HepG2 (cell line): Measurements from ENCODE around the gene TBC1D20. TPM values are rescaled to one million over a fixed set of nuclear protein-coding genes. Genes with fewer than 3 reads are reported as not detected.

Experiments used
- ARID5B ChIP-seq: IDR thresholded peaks from 2 replicates; pipeline ENCODE4 v1.4.0; 2020; ENCODE audit warnings: mild to moderate bottlenecking, missing genetic modification reagents
- ETV5 ChIP-seq: IDR thresholded peaks from 2 replicates; pipeline ENCODE4 v1.6.1; 2018; ENCODE audit warnings: missing biosample characterization, missing genetic modification reagents, inconsistent platforms, borderline replicate concordance
- KAT8 ChIP-seq: IDR thresholded peaks from 2 replicates; pipeline ENCODE4 v1.6.1; 2016; ENCODE audit warnings: missing genetic modification reagents, missing compliant biosample characterization
- MBD4 ChIP-seq: IDR thresholded peaks from 2 replicates; pipeline ENCODE4 v1.6.1; 2012; ENCODE audit warnings: low read length, inconsistent platforms, borderline replicate concordance
- NONO ChIP-seq, 2 experiments: fragments of 450-650 bp in 1 of 2; sonication (generic) in 1 of 2; formaldehyde crosslinking in 1 of 2; IDR thresholded peaks in 1 of 2; conservative IDR thresholded peaks in 1 of 2; 2 replicates each; pipeline versions ENCODE4 v1.6.1 to v1.8.0; 2017 to 2022; ENCODE audit warnings: mild to moderate bottlenecking in 1 of 2, missing genetic modification reagents in 1 of 2, moderate library complexity in 1 of 2
- REL ChIP-seq: sonication (generic); formaldehyde crosslinking; conservative IDR thresholded peaks from 2 replicates; pipeline ENCODE4 v1.8.0; 2022; ENCODE audit warnings: mild to moderate bottlenecking, missing genetic modification reagents, moderate library complexity
- SP1 ChIP-seq, 2 experiments: fragments of 450-650 bp in 1 of 2; sonication (generic) in 1 of 2; formaldehyde crosslinking in 1 of 2; IDR thresholded peaks; 2 replicates each; pipeline versions ENCODE4 v1.4.0 to v1.6.1; 2016 to 2020; ENCODE audit warnings: missing genetic modification reagents in 1 of 2
- TAF15 ChIP-seq: fragments of 200-400 bp; formaldehyde crosslinking; IDR thresholded peaks from one replicate; pipeline ENCODE4 v1.6.1; 2018; ENCODE audit warnings: mild to moderate bottlenecking, low read depth, low read length; ENCODE audit not compliant: poor library complexity, severe bottlenecking
- TEAD3 ChIP-seq: optimal IDR thresholded peaks from 2 replicates; pipeline ENCODE3; 2016; ENCODE audit warnings: borderline replicate concordance
- ZFP37 ChIP-seq: sonication (generic); formaldehyde crosslinking; IDR thresholded peaks from 2 replicates; pipeline ENCODE4 v1.4.0; 2020; ENCODE audit warnings: missing genetic modification reagents, borderline replicate concordance
- ZNF232 ChIP-seq: sonication (generic); formaldehyde crosslinking; IDR thresholded peaks from 2 replicates; pipeline ENCODE4 v1.4.0; 2020; ENCODE audit warnings: missing genetic modification reagents, borderline replicate concordance
- ZNF333 ChIP-seq: sonication (generic); formaldehyde crosslinking; IDR thresholded peaks from 2 replicates; pipeline ENCODE4 v1.4.0; 2020; ENCODE audit warnings: mild to moderate bottlenecking, missing genetic modification reagents, borderline replicate concordance
- ZNF550 ChIP-seq: sonication (generic); formaldehyde crosslinking; IDR thresholded peaks from 2 replicates; pipeline ENCODE4 v1.4.0; 2020; ENCODE audit warnings: mild to moderate bottlenecking, missing genetic modification reagents, borderline replicate concordance
- ZNF724P ChIP-seq: sonication (generic); formaldehyde crosslinking; IDR thresholded peaks from 2 replicates; pipeline ENCODE4 v1.8.0; 2022; ENCODE audit warnings: missing genetic modification reagents, borderline replicate concordance
- ZNF839 ChIP-seq: sonication (generic); formaldehyde crosslinking; IDR thresholded peaks from 2 replicates; pipeline ENCODE4 v1.4.0; 2020; ENCODE audit warnings: missing genetic modification reagents, mild to moderate bottlenecking, borderline replicate concordance
- polyA plus RNA-seq, 8 experiments: library from polyadenylated mRNA; depleted of rRNA in 3 of 8; stranded (reverse) in 7 of 8; unstranded in 1 of 8; fragments of >200 nt; fragmentation: Illumina TruSeq in 4 of 8; extraction: Trizol in 4 of 8; gene quantifications; 2 replicates each; pipeline versions ENCODE4 v1.2.1 to v1.2.3, GENCODE V29; 2011 to 2016; ENCODE audit warnings: low read depth in 4 of 8, missing spikeins in 1 of 8, mixed read lengths in 1 of 8; ENCODE audit not compliant: insufficient read depth in 1 of 8
- total RNA-seq, 5 experiments: library from RNA; depleted of rRNA; stranded (reverse); fragments of >200 nt; fragmentation: Illumina TruSeq; extraction: Trizol; gene quantifications; 2 replicates each; pipeline ENCODE4 v1.2.3, GENCODE V29; 2016; ENCODE audit warnings: low read depth in 1 of 5
- TF ChIP-seq, protein P1 (sequence below): conservative IDR thresholded peaks from 2 replicates; pipeline ENCODE4 v1.6.1; 2018; ENCODE audit warnings: missing genetic modification reagents
- TF ChIP-seq, protein P2 (sequence below): IDR thresholded peaks from 2 replicates; pipeline ENCODE4 v1.6.1; 2016; ENCODE audit warnings: missing biosample characterization, missing genetic modification reagents, low read depth

The TBC1D20 gene
- total and polyA plus RNA-seq, 2 of the 13 experiments (the other 11 are each of a cell fraction or from before 2014, with no cell fraction given) = 36.6 to 47.1 TPM

- peak; percentile 70 for TF ChIP-seq ARID5B
- 0 out of 2 replicates have a peak, but pooled peaks have one; percentile 82 for TF ChIP-seq ZNF550 (CRISPR knock-in tag)
- TF ChIP-seq REL = peak; percentile 71; the same call in 1 of the 2 replicates
- peak; percentile 89 for TF ChIP-seq ZNF724P (CRISPR knock-in tag)
- peak; percentile 74 for TF ChIP-seq TAF15
- TF ChIP-seq KAT8 (CRISPR knock-in tag) = peak; percentile 73; the same call in 1 of the 2 replicates
- no peak for TF ChIP-seq ZNF333 (CRISPR knock-in tag)
- TF ChIP-seq, protein P1, sequence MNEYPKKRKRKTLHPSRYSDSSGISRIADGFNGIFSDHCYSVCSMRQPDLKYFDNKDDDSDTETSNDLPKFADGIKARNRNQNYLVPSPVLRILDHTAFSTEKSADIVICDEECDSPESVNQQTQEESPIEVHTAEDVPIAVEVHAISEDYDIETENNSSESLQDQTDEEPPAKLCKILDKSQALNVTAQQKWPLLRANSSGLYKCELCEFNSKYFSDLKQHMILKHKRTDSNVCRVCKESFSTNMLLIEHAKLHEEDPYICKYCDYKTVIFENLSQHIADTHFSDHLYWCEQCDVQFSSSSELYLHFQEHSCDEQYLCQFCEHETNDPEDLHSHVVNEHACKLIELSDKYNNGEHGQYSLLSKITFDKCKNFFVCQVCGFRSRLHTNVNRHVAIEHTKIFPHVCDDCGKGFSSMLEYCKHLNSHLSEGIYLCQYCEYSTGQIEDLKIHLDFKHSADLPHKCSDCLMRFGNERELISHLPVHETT (CRISPR knock-in tag) = peak; percentile 59; the same call in 1 of the 2 replicates
- TF ChIP-seq ZFP37 (CRISPR knock-in tag) = no peak
- TF ChIP-seq TEAD3 (CRISPR knock-in tag) = peak; percentile 90
- peak; percentile 27; the same call in 1 of the 2 replicates for TF ChIP-seq ZNF232
- no peak for TF ChIP-seq NONO (IDR thresholded peaks at IDR 0.05)
- TF ChIP-seq NONO (CRISPR knock-in tag; conservative IDR thresholded peaks at IDR 0.05) = peak; percentile 95
- TF ChIP-seq SP1 (IDR thresholded peaks at IDR 0.05) = no peak
- peak; percentile 82 for TF ChIP-seq SP1 (CRISPR knock-in tag; IDR thresholded peaks at IDR 0.05)
- TF ChIP-seq ETV5 (CRISPR knock-in tag) = peak; percentile 73
- no peak for TF ChIP-seq MBD4
- TF ChIP-seq, protein P2, sequence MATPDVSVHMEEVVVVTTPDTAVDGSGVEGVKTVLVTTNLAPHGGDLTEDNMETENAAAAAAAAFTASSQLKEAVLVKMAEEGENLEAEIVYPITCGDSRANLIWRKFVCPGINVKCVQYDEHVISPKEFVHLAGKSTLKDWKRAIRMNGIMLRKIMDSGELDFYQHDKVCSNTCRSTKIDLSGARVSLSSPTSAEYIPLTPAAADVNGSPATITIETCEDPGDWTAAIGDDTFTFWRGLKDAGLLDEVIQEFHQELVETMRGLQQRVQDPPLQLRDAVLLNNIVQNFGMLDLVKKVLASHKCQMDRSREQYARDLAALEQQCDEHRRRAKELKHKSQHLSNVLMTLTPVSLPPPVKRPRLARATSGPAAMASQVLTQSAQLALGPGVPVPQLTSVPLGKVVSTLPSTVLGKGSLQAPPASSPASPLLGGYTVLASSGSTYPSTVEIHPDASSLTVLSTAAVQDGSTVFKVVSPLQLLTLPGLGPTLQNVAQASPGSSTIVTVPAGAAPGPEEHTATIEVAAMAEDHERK = peak; percentile 40; the same call in 1 of the 2 replicates
- TF ChIP-seq ZNF839 (CRISPR knock-in tag) = peak; percentile 66; the same call in 1 of the 2 replicates
Measured at GRCh38 chr20:431012-431904, 31.1 kb downstream of the TBC1D20 start (continued).
